ENCODE measurements around the gene TCHHL1.
"Not testable (repeated sequence)": the region's sequence is repeated elsewhere in the genome, so short reads cannot be mapped to it uniquely, and the experiment has no call there.

TCHHL1 gene

DNA sequence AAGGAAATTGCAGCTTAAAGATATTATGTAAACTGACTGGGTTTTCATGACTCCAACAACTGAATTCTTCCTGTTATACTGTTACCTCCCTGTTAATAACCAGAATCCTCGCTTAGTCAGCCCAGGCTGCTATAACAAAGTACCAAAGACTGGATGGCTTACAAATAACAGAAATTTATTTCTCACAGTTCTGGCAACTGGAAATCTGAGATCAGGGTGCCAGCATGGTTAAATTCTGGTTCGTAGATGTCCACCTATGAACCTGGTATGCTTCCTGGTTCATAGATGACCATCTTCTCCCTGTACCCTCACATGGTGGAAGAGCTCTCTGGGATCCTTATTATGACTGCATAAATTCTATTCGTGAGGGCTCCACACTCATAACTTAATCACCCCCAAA, 8.1 kb upstream of the TCHHL1 start:
- in situ Hi-C loops (cut with HindIII; ENCODE audit: low sequenced_read_pairs) = no loop called here

DNA sequence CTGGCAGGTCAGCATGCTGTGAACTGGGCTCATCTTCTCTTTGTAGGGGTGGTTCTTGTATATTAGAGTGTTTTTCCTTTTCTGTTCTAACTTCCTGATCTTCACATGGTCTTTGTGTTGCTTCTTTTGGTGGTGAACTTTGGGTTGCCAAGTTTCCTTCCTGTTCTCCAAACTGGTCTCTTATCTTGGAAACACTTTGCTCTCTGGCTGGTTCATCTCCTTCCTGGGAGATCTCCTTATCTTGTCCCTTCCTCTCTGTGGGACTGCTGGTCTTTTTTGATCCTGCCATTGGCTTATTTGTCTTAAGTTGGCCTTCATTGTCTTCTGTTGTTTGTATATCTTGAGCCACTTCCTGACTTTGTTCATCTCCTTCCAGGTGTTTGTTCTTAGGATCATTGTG, 2.1 kb downstream of the TCHHL1 start:
- in situ Hi-C loops (cut with HindIII; ENCODE audit: low sequenced_read_pairs) = no loop called here

DNA sequence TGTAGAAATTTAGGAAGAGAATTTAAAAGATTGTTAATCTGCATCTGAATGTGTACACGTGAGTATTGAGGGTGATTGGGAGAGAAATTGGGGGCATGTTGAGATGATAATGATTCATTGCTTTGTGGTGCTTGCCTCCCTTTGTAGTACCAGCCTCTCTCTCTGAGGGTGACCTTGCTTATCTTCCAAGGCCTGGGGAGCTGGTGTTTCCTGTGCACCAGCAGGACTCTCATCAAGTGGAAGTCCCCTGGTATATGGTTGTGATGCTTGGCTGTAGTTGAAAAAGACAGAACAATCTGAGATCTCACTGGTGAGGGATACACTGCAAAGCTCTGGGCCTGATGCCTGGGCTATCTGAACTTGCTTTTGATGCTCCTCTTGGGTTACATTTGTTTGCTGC, 4.0 kb downstream of the TCHHL1 start:
- in situ Hi-C loops (cut with HindIII; ENCODE audit: low sequenced_read_pairs) = no loop called here

DNA sequence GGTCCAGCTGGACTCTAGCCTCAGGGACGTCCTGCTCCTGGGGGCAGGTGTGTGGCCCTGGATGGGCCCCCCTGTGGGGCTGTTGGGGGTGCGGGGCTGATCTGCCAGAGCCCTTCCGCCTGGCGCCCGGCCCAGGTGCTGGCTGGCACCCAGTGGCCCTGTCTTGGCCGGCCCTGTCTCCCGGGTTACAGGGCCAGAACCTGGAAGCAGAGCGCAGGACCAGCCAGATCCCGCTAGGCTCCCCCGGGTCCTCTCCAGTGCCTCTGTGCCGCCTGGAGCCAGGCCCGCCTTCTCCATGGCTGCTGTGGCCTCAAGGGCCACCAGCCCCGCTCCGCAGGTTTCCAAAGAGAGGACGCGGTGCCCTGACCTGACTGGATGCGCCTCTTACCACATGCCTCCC, 7.8 kb downstream of the TCHHL1 start:
- in situ Hi-C loops (cut with HindIII; ENCODE audit: low sequenced_read_pairs) = not testable (repeated sequence)

DNA sequence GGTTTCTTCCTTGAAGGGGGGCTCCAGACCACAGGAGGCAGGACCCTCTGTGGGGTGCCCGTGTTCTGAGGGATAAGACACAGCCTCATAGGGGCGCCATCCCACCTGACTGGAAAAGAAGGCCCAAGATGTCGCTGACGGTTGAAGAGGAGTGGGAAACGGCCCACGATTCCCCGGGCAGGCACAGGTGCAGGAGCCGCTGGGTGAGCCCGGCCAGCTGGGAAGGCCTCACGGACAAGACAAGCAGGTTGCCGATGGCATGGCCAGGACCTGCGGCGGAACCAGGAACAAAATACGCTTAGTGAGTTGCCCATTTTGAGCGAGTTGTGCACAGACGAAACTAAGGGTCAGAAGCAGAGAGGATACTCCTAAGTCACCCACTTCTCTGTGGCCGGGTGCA, 8.4 kb downstream of the TCHHL1 start:
- in situ Hi-C loops (cut with HindIII; ENCODE audit: low sequenced_read_pairs) = not testable (repeated sequence)

DNA sequence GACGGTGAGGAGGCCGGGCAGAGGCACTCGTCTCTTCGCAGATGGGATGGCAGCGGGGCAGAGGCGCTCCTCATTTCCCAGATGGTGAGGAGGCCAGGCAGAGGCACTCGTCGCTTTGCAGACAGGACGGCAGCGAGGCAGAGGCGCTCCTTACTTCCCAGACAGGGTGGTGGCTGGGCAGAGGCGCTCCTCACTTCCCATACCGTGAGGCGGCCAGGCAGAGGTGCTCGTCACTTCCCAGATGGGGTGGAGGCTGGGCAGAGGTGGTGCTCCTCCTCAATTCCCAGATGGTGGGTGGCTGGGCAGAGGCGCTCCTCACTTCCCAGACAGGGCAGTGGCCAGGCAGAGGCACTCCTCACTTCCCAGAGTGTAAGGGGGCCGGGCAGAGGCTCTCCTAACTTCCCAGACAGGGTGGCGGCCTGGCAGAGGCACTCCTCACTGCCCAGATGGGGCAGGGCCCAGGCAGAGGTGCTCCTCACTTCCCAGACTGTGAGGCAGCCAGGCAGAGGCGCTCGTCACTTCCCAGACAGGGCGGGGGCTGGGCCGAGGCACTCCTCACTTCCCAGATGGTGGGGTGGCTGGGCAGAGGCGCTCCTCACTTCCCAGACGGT, 9.9 kb downstream of the TCHHL1 start:
- in situ Hi-C loops (cut with HindIII; ENCODE audit: low sequenced_read_pairs) = no loop called here

DNA sequence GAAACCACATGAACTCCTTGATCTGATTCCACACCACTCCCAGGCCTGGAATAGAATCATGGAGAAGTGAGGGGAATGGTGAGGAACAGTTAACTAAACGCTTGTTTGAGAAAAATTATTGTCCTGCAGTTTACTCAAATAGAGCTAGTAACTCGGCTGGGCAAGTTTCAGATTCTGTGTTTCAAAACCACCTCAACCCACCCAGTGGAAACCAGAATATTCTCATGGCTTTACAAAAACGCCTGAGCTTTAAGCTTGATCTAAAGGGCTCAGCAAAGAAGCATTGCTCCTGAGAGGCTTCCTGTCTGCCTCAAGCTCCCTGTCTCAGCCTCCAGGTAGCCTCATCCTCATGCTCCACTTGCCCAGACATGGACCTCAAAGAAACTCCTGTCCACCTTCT, 16.6 kb downstream of the TCHHL1 start:
- in situ Hi-C loops (cut with HindIII; ENCODE audit: low sequenced_read_pairs) = loop anchor here (5.0 kb wide), 2 partner anchors 60 to 100 kb away; no protein-coding TSS in a partner anchor

DNA sequence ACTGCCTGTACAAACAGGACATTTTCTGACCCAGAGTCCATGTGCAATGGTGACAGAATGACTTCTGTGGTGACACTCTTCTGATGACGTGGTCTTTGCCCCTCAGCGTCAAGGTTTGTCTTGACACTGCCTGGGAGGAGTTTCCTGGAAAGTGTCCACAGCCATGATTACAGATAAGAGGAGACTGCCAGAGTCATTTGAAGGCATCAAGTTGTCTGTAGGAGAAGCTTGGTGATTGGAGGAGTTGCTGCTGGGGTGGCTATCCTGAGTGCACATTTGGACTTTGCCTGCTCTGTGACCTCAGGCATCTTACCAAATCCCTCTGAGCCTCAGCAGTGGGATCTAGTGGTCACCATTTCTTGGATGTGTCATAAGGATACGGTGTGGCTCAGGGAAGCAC, 17.7 kb downstream of the TCHHL1 start:
- in situ Hi-C loops (cut with HindIII; ENCODE audit: low sequenced_read_pairs) = loop anchor here (5.0 kb wide), 2 partner anchors 61 to 101 kb away; no protein-coding TSS in a partner anchor

DNA sequence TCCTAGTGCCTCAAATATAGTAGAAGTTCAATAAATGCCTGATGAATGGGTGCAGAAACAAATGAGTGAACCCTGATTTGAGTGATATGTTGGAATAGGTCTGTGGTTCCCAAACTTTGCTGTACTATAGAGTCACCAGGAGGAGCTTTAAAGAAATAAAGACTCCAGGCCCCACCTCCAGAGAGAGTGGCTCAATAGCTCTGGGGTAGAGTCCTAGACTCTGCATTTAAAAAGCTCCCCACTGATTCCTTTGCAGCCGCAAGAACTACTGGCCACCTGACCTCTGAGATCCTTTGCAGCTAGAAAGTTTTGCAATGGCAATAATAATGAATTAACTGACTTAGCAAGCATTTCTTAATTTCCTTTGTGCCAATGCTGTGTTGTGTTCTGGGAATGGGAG, 20.9 kb downstream of the TCHHL1 start:
- in situ Hi-C loops (cut with HindIII; ENCODE audit: low sequenced_read_pairs) = no loop called here

DNA sequence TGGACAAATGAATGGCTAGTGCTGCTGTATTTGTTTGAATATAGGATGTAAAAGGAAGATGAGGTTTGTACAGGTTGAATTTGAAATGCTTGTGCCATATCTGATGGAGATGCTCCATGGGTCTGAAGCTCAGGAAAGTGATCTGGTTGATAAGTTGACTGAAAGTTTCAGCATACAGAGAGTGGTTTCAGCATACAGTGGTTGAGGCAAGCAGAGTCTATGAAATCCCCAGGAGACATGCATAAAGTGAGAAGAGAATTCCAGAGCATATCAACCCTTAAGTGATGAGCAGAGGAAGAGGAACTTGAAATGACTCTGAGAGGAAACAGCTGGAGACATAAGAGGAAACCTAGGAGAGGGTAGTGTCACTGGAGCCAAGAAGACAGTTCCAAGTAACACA, 21.7 kb downstream of the TCHHL1 start:
- in situ Hi-C loops (cut with HindIII; ENCODE audit: low sequenced_read_pairs) = no loop called here

DNA sequence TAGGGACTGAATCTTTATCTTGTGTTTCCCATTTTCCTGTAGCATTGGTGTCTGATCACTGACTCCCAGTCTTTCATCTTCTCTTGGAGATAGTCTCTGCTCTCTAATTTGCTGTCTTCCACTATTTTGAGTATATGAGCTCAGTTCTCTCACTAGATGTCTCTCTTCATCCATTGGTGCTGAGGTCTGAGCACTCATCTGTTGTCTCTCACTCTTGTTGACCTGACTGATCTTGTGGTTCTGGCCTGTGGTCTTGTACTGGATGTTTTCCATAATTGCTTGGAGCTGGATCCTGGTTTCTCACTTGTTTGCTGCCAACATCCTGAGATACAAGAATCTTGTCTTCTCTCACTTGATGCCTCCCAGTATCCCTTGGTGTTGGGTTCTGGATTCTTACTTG, 26.9 kb downstream of the TCHHL1 start:
- in situ Hi-C loops (cut with HindIII; ENCODE audit: low sequenced_read_pairs) = no loop called here

DNA sequence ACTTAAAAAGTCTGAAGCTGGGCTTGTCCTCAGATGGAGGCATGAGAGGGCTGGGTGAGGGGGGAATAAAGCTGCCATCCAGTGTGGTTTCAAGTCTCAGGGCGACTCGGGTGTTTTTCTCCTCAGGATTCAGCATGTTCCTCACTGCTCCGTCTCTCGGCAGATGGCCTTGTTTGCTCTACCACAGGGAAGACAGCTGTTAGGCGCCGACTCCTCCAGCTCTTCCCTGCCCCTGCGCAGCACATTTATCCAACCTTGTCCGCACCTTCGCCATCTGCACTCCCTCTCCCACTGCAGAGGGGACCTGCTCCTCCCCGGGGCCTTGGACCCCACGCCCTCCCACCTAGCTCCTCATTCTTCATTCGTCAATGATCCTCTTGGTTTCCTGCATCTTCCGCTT, 35.5 kb downstream of the TCHHL1 start:
- in situ Hi-C loops (cut with HindIII; ENCODE audit: low sequenced_read_pairs) = no loop called here

DNA sequence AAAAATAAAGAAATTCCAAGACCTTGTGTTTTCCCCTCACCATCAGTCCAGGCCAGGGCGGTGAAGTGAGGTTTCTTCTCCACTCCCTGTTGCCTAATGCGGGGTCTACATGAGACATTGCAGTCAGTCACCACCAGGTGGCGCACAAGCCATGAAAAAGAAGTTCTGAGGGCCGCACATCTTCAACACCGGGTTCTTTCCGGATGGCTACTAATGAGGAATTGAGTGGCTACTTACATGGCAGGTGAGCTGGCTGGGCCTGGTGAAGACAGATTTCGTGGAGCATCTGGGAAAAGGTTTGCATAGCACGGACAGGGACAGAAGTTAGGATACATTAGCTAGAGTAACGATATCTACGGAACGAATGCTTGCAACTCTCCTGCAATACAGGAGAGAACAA, 36.3 kb downstream of the TCHHL1 start:
- in situ Hi-C loops (cut with HindIII; ENCODE audit: low sequenced_read_pairs) = no loop called here

DNA sequence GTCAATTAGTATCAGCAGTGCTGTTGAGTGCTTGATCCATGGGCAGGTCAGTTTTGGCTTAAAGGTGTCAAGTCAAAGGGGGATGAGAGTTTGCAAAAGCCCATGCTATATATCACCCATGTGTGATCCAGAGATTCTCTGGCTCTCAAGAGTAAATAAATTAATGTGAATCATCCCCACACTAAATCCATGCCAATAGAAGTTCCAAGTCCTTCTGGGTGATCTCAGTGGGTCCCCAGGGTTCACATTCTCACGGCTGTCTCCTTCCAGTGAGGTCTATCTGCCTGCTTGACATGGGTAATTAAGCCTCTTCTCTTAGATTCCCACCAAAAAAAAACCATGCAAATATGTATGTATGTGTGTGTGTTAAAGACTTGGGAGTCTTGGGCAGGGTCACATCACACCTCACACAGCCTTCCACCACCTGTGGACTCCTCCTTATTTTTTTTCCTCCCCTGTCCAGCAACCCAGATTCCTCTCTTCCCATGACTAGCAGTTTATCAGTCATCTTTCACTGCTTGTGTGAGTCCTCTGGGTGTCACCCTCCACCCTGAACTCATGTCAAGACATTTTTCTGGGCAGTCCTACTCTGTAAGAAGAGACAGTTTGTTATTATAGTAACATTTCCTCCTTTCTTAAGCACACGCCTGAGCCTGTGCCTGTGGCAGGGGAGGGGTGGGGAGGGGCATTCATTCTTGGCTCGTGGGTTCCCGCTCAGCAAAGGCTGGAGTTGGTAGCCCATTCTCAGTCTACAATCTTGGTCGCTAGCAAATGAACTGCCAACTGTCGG, 37.8 kb downstream of the TCHHL1 start:
- in situ Hi-C loops (cut with HindIII; ENCODE audit: low sequenced_read_pairs) = no loop called here

DNA sequence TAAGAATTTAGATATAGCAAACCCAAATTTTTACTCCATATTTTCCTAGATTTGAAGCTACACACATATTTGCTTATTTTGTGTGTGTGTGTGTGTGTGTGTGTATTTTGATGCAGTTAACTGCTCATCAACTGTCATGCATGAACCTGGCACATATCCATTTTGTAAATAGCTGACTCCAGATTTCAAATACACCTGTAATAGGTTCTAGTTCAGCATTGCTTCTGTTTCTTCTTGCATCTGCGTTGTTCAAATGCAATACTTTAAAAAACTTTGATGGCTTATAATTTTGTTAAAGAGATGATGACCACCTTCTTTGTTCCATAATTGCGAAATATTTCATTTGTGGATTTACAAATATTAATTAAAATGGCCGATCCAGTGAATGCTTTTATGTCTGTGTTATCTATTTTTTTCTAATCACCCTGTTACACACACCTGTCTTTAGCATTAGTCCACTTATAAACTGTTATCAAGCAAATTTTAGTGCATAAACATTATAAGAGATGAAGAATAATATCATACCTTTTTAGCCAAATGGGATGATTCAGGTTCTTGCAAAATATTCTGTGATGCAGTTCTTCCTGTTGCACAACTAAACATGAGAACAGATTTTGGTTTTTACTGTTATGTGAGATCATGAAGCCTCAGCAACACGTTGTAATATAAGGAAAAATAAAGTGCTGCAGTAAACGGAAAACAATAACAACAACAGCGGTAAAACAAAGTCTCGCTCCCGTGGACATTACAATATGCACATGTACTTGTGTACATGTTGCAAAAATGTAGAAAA, 39.4 kb downstream of the TCHHL1 start:
- in situ Hi-C loops (cut with HindIII; ENCODE audit: low sequenced_read_pairs) = no loop called here

DNA sequence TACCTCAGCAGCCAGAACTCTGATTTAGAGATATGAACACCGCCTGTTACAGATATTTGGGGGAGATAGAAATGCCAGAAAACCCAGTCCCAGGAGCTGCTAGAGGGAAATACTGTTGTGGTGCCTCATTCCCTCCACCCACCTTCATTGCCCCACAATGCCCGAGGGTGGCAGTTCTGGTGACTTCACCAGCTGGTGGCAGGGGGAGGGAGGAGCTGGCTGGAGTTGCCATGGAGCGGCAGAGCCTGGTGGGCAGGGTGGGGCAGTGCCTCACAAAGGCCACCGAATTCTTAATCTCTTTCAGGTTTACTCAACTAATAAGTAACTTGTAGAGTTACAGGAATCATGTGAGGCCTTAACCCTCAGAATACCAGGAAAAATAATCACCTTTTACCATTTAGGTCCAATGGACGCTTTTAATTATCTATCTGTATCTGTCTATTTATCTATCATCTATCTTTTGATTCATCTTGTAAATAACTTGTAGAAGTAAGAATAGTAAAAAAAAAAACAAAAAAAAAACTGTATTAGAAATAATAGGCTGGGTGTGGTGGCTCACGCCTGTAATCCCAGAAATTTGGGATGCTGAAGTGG, 40.4 kb downstream of the TCHHL1 start:
- in situ Hi-C loops (cut with HindIII; ENCODE audit: low sequenced_read_pairs) = no loop called here

DNA sequence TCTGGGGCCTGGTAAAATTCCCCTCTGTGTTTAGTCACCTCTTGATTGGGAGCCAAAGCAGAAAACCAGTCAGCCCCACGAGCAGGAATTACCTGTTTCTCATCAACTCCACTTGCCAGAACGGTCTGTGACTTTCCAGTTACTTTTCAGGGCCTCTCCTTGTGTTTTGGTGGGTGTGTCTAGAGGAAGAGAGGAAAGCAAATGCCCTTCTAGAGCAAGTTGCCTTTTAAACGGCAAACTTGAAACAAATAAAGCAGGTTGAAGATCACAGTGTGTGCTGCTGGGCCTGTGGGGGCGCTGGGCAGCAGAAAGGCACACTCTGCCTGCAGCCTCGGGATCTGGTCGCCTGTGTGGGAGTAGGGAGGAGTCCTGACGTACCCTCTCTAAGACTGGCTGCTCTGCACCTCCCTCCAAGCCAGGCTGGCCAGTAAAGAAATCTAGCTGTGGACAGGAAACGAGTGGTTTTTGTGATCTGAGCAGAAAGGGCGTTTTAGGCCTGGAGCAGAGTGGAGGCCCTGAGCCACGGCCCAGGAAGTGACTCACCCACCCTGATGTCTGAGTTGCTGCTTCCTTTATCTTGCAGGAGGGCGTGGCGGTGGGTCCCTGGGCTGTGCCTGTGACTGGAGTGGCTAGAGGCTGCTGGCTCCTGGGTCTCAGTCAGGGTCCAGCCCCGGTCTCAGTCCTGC, 41.0 kb downstream of the TCHHL1 start:
- in situ Hi-C loops (cut with HindIII; ENCODE audit: low sequenced_read_pairs) = no loop called here

DNA sequence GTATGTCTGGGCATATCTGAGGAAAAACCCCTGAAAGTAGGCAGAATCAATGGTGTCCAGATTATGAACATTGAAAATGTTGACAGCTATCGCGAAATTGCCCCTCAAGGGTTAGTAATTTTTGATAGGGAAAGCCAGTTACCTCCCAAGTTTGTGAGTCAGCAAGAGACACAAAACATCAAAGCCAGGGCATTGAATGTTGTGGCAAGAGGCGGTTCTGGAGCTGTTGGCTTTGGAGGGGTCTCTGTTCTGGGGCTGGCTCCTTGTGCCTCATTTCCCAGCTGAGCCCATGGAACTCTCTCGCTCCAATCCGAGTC, 41.5 kb downstream of the TCHHL1 start:
- in situ Hi-C loops (cut with HindIII; ENCODE audit: low sequenced_read_pairs) = no loop called here

DNA sequence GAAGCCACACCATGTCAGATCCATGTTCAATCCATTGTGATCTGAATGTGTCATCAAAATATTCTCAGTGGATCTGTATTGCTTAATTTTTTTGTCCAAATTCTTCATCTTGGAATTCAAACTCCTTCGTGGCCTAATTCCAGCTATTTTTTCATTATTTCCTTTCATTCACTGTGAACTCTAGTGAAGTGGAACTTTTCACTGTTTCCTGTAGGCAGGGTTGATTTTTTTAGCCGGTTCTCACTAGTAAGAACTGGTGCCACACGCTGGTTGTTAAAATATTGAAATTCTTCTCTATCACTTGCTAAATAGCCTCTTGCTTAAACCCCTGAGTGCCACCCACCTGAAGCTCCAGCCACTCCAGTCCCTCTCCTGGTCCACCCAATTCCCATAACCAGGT, 44.5 kb downstream of the TCHHL1 start:
- in situ Hi-C loops (cut with HindIII; ENCODE audit: low sequenced_read_pairs) = no loop called here

DNA sequence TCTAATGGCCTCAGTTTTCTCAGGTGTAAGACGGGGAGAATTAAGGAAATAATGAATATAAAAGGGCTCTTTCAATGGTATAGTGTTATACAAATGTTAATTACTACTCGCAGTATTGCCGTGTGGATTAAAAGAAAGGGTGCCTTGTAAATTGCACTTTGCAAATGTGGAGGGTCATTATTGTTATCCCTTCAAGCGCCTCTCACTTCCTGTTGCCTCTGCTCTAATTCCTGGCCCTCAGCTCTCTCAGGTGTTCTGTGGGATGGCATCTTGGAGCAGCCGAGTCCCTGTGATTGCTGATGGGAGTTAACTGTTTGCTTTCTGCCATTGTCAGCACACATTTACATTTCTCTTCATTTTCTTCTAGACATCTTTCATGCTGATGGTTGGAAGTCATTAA, 45.0 kb downstream of the TCHHL1 start:
- in situ Hi-C loops (cut with HindIII; ENCODE audit: low sequenced_read_pairs) = no loop called here

DNA sequence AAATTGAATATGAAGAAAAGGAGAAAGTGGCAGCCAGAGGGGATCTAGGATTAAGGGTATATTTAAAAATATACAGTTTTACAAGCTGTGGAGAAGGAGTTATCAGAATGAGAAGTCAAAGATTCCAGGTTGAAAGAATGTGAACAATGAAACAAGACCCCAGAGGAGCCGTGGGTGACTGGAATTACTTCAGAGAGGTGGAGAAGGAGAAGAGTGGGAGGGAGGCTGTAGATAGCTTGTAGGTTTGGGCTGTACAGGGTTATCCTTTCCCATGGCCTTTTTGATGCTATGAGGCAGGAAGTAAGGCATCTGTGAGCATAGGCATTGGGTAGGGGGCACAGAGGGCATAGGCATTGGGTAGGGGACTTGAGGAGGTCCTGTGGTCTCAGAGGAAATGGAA, 46.8 kb downstream of the TCHHL1 start:
- in situ Hi-C loops (cut with HindIII; ENCODE audit: low sequenced_read_pairs) = no loop called here

All from endothelial cell of hepatic sinusoid (primary cell).